Panc1 (cell line): Measurements from ENCODE around the gene GLI1. TPM values are rescaled to one million over a fixed set of nuclear protein-coding genes. Genes with fewer than 3 reads are reported as not detected.

Experiments used
- ATAC-seq: fragments of 200-7000 bp; cut with Tn5 transposase; 2 replicates; pipeline ENCODE4 v1.9.1; 2020; ENCODE audit warnings: mild to moderate bottlenecking, moderate library complexity
- BruUV-seq: library from RNA; stranded (reverse); fragments of 400-500 nt; replicated peaks from 2 replicates; lab custom pipeline; 2021; lab: Mats Ljungman, UMichigan
- CTCF ChIA-PET: fragments of 300-600 bp; sonication (Branson Sonifier 250); formaldehyde crosslinking; loops from one replicate; lab custom pipeline; 2022; ENCODE audit warnings: antibody characterized with exemption; lab: Charles Lee
- POLR2A ChIA-PET: fragments of 300-600 bp; sonication (Branson Sonifier 250); formaldehyde crosslinking; loops from one replicate; lab custom pipeline; 2022; ENCODE audit warnings: antibody characterized with exemption; lab: Charles Lee
- DNase-seq: peaks from one replicate; pipeline ENCODE4 v3.0.0-alpha.2; 2010; ENCODE audit warnings: low read depth, low spot score
- H3K27ac ChIP-seq: 2 replicates; pipeline ENCODE4 v1.5.1; 2011; ENCODE audit warnings: mild to moderate bottlenecking, low read length, inconsistent platforms
- H3K27me3 ChIP-seq: fragments of 200-500 bp; sonication (Bioruptor generic); 2 replicates; pipeline ENCODE4 v1.6.0; 2014; ENCODE audit warnings: low read length, inconsistent platforms; ENCODE audit not compliant: control insufficient read depth, insufficient read depth
- H3K36me3 ChIP-seq: fragments of 200-500 bp; sonication (Bioruptor generic); 2 replicates; pipeline ENCODE4 v1.5.1; 2014; ENCODE audit warnings: inconsistent platforms, mild to moderate bottlenecking, low read length, moderate library complexity; ENCODE audit not compliant: control insufficient read depth, insufficient read depth
- H3K4me1 ChIP-seq: 2 replicates; pipeline ENCODE4 v1.5.1; 2011; ENCODE audit warnings: inconsistent platforms, mild to moderate bottlenecking, low read length, moderate library complexity; ENCODE audit not compliant: control insufficient read depth, insufficient read depth
- H3K4me3 ChIP-seq, 2 experiments: 2 replicates each; pipeline ENCODE4 v1.5.1; 2011 to 2012; ENCODE audit warnings: low read depth in 2 of 2, low read length in 2 of 2, mild to moderate bottlenecking in 2 of 2, inconsistent platforms in 1 of 2, moderate library complexity in 1 of 2
- H3K9me3 ChIP-seq: fragments of 200-500 bp; sonication (Bioruptor generic); 2 replicates; pipeline ENCODE4 v1.5.1; 2014; ENCODE audit warnings: low read depth, mild to moderate bottlenecking, inconsistent platforms, low read length, moderate library complexity; ENCODE audit not compliant: control insufficient read depth, insufficient read depth
- CTCF ChIP-seq: fragments of 450-650 bp; IDR thresholded peaks from 2 replicates; pipeline ENCODE4 v1.5.1; 2017; ENCODE audit warnings: mild to moderate bottlenecking
- POLR2AphosphoS5 ChIP-seq: IDR thresholded peaks from 2 replicates; pipeline ENCODE4 v1.6.1; 2012; ENCODE audit warnings: mild to moderate bottlenecking, low read depth, low read length, moderate library complexity
- REST ChIP-seq, 2 experiments: IDR thresholded peaks; 2 replicates each; pipeline ENCODE4 v1.6.1; 2011 to 2012; ENCODE audit warnings: low read depth in 2 of 2, control low read depth in 1 of 2, low read length in 1 of 2, mild to moderate bottlenecking in 1 of 2, moderate library complexity in 1 of 2; ENCODE audit not compliant: insufficient read depth in 1 of 2
- SIN3A ChIP-seq: IDR thresholded peaks from 2 replicates; pipeline ENCODE4 v1.6.1; 2012; ENCODE audit warnings: low read depth, mild to moderate bottlenecking, low read length, moderate library complexity, borderline replicate concordance; ENCODE audit not compliant: insufficient read depth
- TCF7L2 ChIP-seq: IDR thresholded peaks from 2 replicates; pipeline ENCODE4 v1.6.1; 2011; ENCODE audit warnings: mild to moderate bottlenecking, low read depth, low read length, inconsistent platforms
- in situ Hi-C: cut with HindIII; loops from 2 replicates; pipeline ENCODE4 v1.10.0; 2016; ENCODE audit warnings: low sequenced_read_pairs, low pct_unique_long_range_greater_than_20kb
- intact Hi-C: fragments of 100-400 bp; cut with micrococcal nuclease; formaldehyde crosslinking; loops from one replicate; pipeline ENCODE4 v1.10.0; 2022; ENCODE audit not compliant: unreplicated experiment
- total RNA-seq: library from RNA; stranded (reverse); gene quantifications from one replicate; pipeline ENCODE4 v1.2.1, GENCODE V29; 2021; ENCODE audit not compliant: unreplicated experiment

Gene GLI1
- total RNA-seq, 1 experiment from 2014 or later: 6.5 TPM

GRCh38 chr12:57476162-57476992 lies 16.8 kb downstream of the GLI1 start:
- peak; percentile 4; the same call in 1 of the 2 replicates for ATAC-seq
- CTCF ChIA-PET: interaction anchor here (0.6 kb wide), 1 partner anchor 36 kb away, joined by 3 read pairs; no protein-coding TSS in a partner anchor
- POLR2A ChIA-PET: no interaction called here
- Histone ChIP-seq H3K27me3 (peaks cover 2% of the 10 kb centered on the region; the same call in 1 of the 2 replicates), H3K36me3 (no peaks in the 10 kb centered on the region), H3K4me3 (peak overlapping the region in 1 of 2 experiments; percentile 31; a peak in 1 of 4 replicates), H3K4me1 (no peaks in the 10 kb centered on the region; the same call in 1 of the 2 replicates), H3K9me3 (no peaks in the 10 kb centered on the region), H3K27ac (no peak overlapping the region)
- intact Hi-C loops: no loop called here
- DNase-seq: no peak
- in situ Hi-C loops: no loop called here
- BruUV-seq: no TSS peak
- TF ChIP-seq POLR2AphosphoS5 (no peak), REST (IDR thresholded peaks at IDR 0.05; ENCODE audit: insufficient read depth in 1 of 2, low read depth in 2 of 2, low read length in 1 of 2) (no peak), SIN3A (no peak), TCF7L2 (no peak), CTCF (no peak; the same call in 1 of the 2 replicates)

- ATAC-seq (no peak), DNase-seq (no peak)
- Histone ChIP-seq H3K4me3 (no peak overlapping the region), H3K27me3 (peaks cover 2% of the 10 kb centered on the region; the same call in 1 of the 2 replicates), H3K27ac (no peak overlapping the region), H3K36me3 (no peaks in the 10 kb centered on the region), H3K4me1 (no peaks in the 10 kb centered on the region; the same call in 1 of the 2 replicates), H3K9me3 (no peaks in the 10 kb centered on the region)
- TF ChIP-seq POLR2AphosphoS5: no peak
- intact Hi-C loops (no loop called here), in situ Hi-C loops (no loop called here)
- no TSS peak for BruUV-seq
- POLR2A ChIA-PET: no interaction called here
- CTCF ChIA-PET: interaction anchor here (0.5 to 0.9 kb wide), 3 partner anchors 9 to 170 kb away, joined by 3 to 15 read pairs (median 4); no protein-coding TSS in a partner anchor
These were observed 17.6 kb downstream of the GLI1 start for GRCh38 chr12:57476993-57477709.
